Sciatic nerve (tissue), 2 donors: ENCODE measurements around the gene ANXA3. TPM values are rescaled to one million over a fixed set of nuclear protein-coding genes. Genes with fewer than 3 reads are reported as not detected.
A peak's percentile ranks its signal among the peaks of the same experiment; 100 is the strongest.

Experiments used
- ATAC-seq: fragments of 200-7000 bp; cut with Tn5 transposase; one replicate; pipeline ENCODE4 v1.9.1; 2020; ENCODE audit warnings: mild to moderate bottlenecking, moderate library complexity
- DNase-seq: peaks from one replicate; pipeline ENCODE4 v3.0.0-alpha.2; 2020; ENCODE audit warnings: low spot score
- intact Hi-C: fragments of 100-400 bp; cut with DNase I; formaldehyde crosslinking; loops from one replicate; pipeline ENCODE4 v1.14.2; 2022
- total RNA-seq: library from RNA; stranded (reverse); fragmentation: NEBNext Ultra II Directional; extraction: Animal tissue kit (Norgen Biotek cat#: 25700); gene quantifications from one replicate; pipeline ENCODE4 v1.2.1, GENCODE V29; 2021
- donor health status: DM: no; HTN: no; CAD: no.
- donor health status: DM: no; HTN: no; CAD: no.

The ANXA3 gene
- total RNA-seq, 1 donor from 2014 or later: 109 TPM

GRCh38 chr4:78627966-78628678, 76.6 kb downstream of the ANXA3 start:
- intact Hi-C loops: loop anchor here (10.0 kb wide), 1 partner anchor 157 kb away; no protein-coding TSS in a partner anchor
- ATAC-seq (no peak), DNase-seq (no peak)

- ATAC-seq (peak; percentile 63), DNase-seq (no peak)
- intact Hi-C loops: loop anchor here (10.0 kb wide), 1 partner anchor 155 kb away; no protein-coding TSS in a partner anchor
These were observed 78.5 kb downstream of the ANXA3 start for GRCh38 chr4:78629991-78630541.

- DNase-seq (no peak), ATAC-seq (no peak)
- intact Hi-C loops: no loop called here
These were observed 79.0 kb downstream of the ANXA3 start for GRCh38 chr4:78630615-78631014.

- intact Hi-C loops: no loop called here
These were observed 82.6 kb downstream of the ANXA3 start for GRCh38 chr4:78634011-78634664.

GRCh38 chr4:78638337-78639172, 87.0 kb downstream of the ANXA3 start:
- DNase-seq (no peak), ATAC-seq (no peak)
- intact Hi-C loops: no loop called here

More at GRCh38 chr4:78634011-78634664, 82.6 kb downstream of the ANXA3 start:
- peak; percentile 72 for DNase-seq
- ATAC-seq: peak; percentile 80

GRCh38 chr4:78640714-78641113, 89.1 kb downstream of the ANXA3 start:
- ATAC-seq (no peak), DNase-seq (no peak)
- intact Hi-C loops: no loop called here

- intact Hi-C loops: no loop called here
- DNase-seq: no peak
- no peak for ATAC-seq
These were observed 91.4 kb downstream of the ANXA3 start for GRCh38 chr4:78642934-78643333.

- intact Hi-C loops: no loop called here
- ATAC-seq (no peak), DNase-seq (no peak)
These were observed 92.6 kb downstream of the ANXA3 start for GRCh38 chr4:78644063-78644691.

GRCh38 chr4:78644744-78645330, 93.3 kb downstream of the ANXA3 start:
- DNase-seq (peak; percentile 74), ATAC-seq (peak; percentile 94)
- intact Hi-C loops: no loop called here

- DNase-seq (peak; percentile 75), ATAC-seq (peak; percentile 95)
- intact Hi-C loops: no loop called here
These were observed 94.5 kb downstream of the ANXA3 start for GRCh38 chr4:78645853-78646757.

- intact Hi-C loops: no loop called here
- ATAC-seq (no peak), DNase-seq (no peak)
These were observed 95.7 kb downstream of the ANXA3 start for GRCh38 chr4:78647272-78647671.

- intact Hi-C loops: no loop called here
These were observed 97.2 kb downstream of the ANXA3 start for GRCh38 chr4:78648640-78649363.

GRCh38 chr4:78650106-78651024, 98.8 kb downstream of the ANXA3 start:
- intact Hi-C loops: no loop called here
- ATAC-seq: no peak
- no peak for DNase-seq

More at GRCh38 chr4:78648640-78649363, 97.2 kb downstream of the ANXA3 start:
- DNase-seq (no peak), ATAC-seq (no peak)

- intact Hi-C loops: no loop called here
- no peak for ATAC-seq
These were observed 99.8 kb downstream of the ANXA3 start for GRCh38 chr4:78651250-78651860.

GRCh38 chr4:78652282-78652876, 100.8 kb downstream of the ANXA3 start:
- intact Hi-C loops: no loop called here
- DNase-seq: no peak
- ATAC-seq: peak; percentile 58

More at GRCh38 chr4:78651250-78651860, 99.8 kb downstream of the ANXA3 start:
- no peak for DNase-seq
